HFF-Myc (cell line): ENCODE results near the gene UBE3B.

ENCODE experiments used
- DNase-seq: peaks from one replicate; pipeline ENCODE4 v3.0.0-alpha.2; 2011; ENCODE audit warnings: low read depth; ENCODE audit errors: extremely low read depth
- H3K4me3 ChIP-seq: replicated peaks from 2 replicates; pipeline ENCODE4 v1.5.1; 2011; ENCODE audit warnings: low read depth, mild to moderate bottlenecking, control low read depth, low read length
- TF ChIP-seq, protein P1 (sequence below): IDR thresholded peaks from 2 replicates; pipeline ENCODE4 v1.5.1; 2012; ENCODE audit warnings: mild to moderate bottlenecking, low read depth, low read length, control low read depth; ENCODE audit errors: missing control alignments

The UBE3B gene

DNA sequence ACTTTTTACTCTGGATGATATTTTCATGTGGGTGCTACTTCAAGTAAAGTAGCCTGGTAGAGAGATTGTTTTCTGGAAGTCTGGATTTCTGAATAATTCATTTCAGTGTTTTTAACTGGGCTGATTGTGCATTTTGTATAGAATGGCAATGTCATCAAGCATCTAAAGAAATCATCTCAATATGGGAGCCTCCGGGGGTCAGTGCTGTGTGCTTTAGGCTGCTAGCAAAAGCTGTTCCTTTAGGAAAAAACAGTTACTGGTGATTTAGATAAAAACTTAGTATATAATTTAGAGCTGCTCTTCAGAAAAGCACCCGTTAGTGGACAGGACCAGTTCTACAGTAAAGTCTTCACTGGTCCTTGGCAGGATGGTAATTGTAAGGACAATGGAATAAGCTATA, 5.1 kb downstream of the UBE3B start:
- TF ChIP-seq, protein P1, sequence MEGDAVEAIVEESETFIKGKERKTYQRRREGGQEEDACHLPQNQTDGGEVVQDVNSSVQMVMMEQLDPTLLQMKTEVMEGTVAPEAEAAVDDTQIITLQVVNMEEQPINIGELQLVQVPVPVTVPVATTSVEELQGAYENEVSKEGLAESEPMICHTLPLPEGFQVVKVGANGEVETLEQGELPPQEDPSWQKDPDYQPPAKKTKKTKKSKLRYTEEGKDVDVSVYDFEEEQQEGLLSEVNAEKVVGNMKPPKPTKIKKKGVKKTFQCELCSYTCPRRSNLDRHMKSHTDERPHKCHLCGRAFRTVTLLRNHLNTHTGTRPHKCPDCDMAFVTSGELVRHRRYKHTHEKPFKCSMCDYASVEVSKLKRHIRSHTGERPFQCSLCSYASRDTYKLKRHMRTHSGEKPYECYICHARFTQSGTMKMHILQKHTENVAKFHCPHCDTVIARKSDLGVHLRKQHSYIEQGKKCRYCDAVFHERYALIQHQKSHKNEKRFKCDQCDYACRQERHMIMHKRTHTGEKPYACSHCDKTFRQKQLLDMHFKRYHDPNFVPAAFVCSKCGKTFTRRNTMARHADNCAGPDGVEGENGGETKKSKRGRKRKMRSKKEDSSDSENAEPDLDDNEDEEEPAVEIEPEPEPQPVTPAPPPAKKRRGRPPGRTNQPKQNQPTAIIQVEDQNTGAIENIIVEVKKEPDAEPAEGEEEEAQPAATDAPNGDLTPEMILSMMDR, result no peak
- no peak overlapping the region for H3K4me3 ChIP-seq
- DNase-seq, result no peak

DNA sequence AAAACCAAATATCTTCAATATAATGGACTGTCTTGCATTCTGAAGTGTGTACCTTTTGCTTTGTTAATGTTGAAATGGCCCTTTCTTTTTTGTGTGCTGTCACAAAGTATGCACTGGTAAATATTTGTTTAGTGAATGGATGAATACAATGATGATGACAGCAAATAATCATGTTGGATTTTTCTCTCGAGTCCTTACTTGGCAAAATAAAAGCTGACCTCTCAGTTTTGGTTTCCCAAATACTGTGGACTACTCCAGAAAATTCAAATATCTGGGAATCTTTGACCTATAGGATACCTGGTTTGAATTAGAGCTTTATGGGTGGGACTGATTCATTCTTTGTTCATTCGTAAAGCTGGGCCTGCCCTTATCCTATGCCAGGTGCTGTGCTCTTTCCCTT, 5.5 kb downstream of the UBE3B start:
- H3K4me3 ChIP-seq, result no peak overlapping the region
- DNase-seq, result no peak
- TF ChIP-seq, protein P1, result no peak

DNA sequence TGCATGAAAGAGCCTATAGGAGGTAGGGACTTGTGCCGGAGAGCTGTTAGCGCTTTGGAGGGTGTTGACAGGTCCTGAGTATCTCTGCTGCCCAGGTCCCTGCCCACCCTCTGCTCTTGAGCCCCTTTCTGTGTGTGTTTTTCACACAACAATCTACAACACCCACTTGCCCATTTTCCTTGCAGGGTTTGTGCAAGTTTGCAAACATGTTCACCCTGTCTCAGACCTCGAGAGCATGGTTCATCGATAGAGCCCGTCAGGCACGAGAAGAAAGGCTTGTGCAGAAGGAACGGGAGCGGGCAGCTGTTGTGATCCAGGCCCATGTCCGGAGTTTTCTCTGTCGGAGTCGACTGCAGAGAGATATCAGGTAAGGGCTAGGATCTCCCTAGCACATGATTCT, 5.9 kb downstream of the UBE3B start:
- TF ChIP-seq, protein P1, result no peak
- no peak for DNase-seq
- H3K4me3 ChIP-seq, result no peak overlapping the region

DNA sequence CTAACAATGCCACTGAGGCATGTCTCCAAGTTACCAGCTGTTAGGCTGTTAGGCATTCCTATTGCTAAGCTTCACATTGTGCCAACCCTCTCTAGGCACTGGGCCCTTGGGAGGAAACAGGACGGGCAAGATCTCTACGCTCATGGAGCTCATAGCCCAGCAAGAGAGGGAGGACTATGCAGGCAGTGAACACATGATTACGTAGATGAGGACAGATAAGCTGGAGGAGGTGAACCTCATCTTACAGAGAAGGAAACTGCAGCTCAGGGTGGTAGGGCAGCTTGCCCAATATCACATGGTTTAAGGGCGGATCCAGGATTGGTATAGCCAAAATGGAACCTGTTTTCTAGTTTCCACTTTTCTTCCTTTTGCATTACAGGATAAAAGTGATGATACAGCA, 7.8 kb downstream of the UBE3B start:
- no peak overlapping the region for H3K4me3 ChIP-seq
- no peak for DNase-seq
- TF ChIP-seq, protein P1, result no peak

DNA sequence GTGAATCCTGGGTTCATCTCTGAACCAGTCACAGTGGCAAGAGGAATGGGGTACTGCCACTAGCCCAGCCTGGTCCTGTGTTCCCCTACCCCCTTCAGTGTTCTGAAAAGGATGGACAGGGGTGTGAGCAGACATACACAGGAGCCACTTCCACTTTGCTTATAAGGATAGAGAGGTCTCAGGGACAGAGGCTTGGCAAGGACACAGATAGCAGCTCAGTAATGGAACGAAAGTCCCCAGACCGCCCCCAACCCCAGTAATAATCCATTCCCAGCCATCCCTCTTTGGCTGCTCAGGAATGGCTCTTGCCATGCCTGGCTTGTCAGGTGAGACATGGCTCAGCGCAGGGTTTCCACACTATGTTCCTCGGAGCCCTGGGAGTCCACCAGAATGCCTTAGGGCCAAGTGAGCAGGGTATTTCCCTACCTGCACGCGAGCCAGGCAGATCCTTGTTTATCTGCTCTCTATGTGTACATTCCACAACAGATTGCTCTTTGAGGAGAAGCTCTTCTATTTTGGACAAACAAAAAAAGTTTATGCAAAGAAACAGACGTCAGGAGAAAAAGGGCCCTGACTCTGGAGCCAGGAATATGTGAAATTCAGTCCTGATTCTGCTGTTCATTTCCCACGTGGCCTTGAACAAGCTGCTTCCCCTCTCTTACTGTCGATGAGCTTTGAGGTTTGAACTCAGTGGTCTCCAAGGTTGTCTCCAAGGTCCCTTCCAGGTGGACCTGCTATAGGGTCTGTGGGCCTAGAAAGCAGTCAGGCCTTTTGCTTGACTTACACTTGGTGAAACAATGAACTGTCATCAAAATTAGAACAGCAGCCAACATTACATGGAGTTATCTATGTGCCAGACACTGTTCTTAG, 10.0 kb downstream of the UBE3B start:
- no peak for DNase-seq
- no peak overlapping the region for H3K4me3 ChIP-seq
- TF ChIP-seq, protein P1, result no peak

DNA sequence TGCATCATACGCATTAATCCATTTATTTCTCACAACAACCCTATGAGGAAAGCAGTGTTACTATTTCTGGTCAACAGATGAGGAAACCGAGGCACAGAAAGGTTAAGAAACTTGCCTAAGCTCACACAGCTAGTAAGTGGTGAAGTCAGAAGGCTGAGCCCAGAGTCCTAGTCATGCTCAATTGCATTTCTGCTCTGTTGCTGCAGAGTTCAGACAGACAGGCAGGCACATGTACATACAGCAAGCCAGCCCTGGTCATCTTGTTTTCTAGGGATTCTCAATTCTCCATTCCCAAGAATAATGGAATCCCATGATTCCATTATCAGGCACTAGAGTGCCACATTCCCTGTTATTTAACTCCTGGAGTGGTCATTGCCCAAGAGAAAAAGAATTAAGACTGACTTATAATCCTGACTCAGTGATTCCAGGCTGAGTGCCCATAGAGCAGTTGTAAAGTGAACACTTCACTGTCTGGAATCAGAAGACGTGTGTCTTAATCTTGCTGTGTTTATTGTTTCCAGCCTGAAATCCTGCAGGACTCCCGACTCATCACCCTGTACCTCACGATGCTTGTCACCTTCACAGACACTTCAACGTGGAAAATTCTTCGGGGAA, 10.7 kb downstream of the UBE3B start:
- DNase-seq, result no peak
- TF ChIP-seq, protein P1, result no peak
- H3K4me3 ChIP-seq, result no peak overlapping the region
